A673 (cell line): ENCODE measurements around the gene NUP42.

Experiments used
- CTCF ChIP-seq: fragments of 300-800, 200-600 bp; sonication (generic); conservative IDR thresholded peaks from 2 replicates; pipeline ENCODE4 v1.5.1; 2017; ENCODE audit warnings: low read depth, mild to moderate bottlenecking, antibody characterized with exemption, low read length, moderate library complexity, mixed read lengths
- EZH2 ChIP-seq: fragments of 200-600 bp; sonication (generic); IDR thresholded peaks from 2 replicates; pipeline ENCODE4 v1.6.1; 2017; ENCODE audit warnings: borderline replicate concordance, low read depth, mild to moderate bottlenecking, mixed read lengths, antibody characterized with exemption, low read length; ENCODE audit not compliant: poor library complexity, severe bottlenecking

GRCh38 chr7:23161482-23161881 lies 20.4 kb upstream of the NUP42 start:
- TF ChIP-seq CTCF = no peak
- TF ChIP-seq EZH2 = no peak
